ENCODE results near the gene MPI.

- no peak for TF ChIP-seq POLR2A (IDR thresholded peaks at IDR 0.05; ENCODE audit: low read depth, low read length)
- no peak for TF ChIP-seq POLR2AphosphoS5 (IDR thresholded peaks at IDR 0.05; ENCODE audit: low read depth, low read length)
Measured at GRCh38 chr15:74840851-74841775, 48.7 kb upstream of the MPI start.

Measured in GM12892 (cell line).